ENCODE data around the gene COL18A1. TPM values are rescaled to one million over a fixed set of nuclear protein-coding genes. Genes with fewer than 3 reads are reported as not detected.

The COL18A1 gene
- total and polyA plus RNA-seq, 9 of the 15 experiments (the other 6 are each of a cell fraction or from before 2014, with no cell fraction given): 0.14 to 16.4 (median 2.0) TPM

- TF ChIP-seq RFX5 (IDR thresholded peaks at IDR 0.05; ENCODE audit: low read depth, low read length): no peak
- no peak for TF ChIP-seq USF1 (CRISPR knock-in tag; IDR thresholded peaks at IDR 0.05)
- no peak for TF ChIP-seq MECOM (CRISPR knock-in tag; IDR thresholded peaks at IDR 0.05)
- no peak for TF ChIP-seq BHLHE40 (IDR thresholded peaks at IDR 0.05; ENCODE audit: low read length)
- no peak for TF ChIP-seq GTF2E2 (tag; IDR thresholded peaks at IDR 0.05)
- 0 out of 2 replicates have a peak, but pooled peaks have one; percentile 18 for TF ChIP-seq POLR2G (IDR thresholded peaks at IDR 0.05; ENCODE audit: low read depth, low read length)
- no peak for TF ChIP-seq KLF16 (IDR thresholded peaks at IDR 0.05)
- TF ChIP-seq ATF7 (IDR thresholded peaks at IDR 0.05): no peak
- peak; percentile 18 for TF ChIP-seq TFE3 (CRISPR knock-in tag; IDR thresholded peaks at IDR 0.05)
- TF ChIP-seq LARP7 (IDR thresholded peaks at IDR 0.05): 0 out of 2 replicates have a peak, but pooled peaks have one; percentile 70
- TF ChIP-seq, protein P1, sequence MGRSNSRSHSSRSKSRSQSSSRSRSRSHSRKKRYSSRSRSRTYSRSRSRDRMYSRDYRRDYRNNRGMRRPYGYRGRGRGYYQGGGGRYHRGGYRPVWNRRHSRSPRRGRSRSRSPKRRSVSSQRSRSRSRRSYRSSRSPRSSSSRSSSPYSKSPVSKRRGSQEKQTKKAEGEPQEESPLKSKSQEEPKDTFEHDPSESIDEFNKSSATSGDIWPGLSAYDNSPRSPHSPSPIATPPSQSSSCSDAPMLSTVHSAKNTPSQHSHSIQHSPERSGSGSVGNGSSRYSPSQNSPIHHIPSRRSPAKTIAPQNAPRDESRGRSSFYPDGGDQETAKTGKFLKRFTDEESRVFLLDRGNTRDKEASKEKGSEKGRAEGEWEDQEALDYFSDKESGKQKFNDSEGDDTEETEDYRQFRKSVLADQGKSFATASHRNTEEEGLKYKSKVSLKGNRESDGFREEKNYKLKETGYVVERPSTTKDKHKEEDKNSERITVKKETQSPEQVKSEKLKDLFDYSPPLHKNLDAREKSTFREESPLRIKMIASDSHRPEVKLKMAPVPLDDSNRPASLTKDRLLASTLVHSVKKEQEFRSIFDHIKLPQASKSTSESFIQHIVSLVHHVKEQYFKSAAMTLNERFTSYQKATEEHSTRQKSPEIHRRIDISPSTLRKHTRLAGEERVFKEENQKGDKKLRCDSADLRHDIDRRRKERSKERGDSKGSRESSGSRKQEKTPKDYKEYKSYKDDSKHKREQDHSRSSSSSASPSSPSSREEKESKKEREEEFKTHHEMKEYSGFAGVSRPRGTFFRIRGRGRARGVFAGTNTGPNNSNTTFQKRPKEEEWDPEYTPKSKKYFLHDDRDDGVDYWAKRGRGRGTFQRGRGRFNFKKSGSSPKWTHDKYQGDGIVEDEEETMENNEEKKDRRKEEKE (IDR thresholded peaks at IDR 0.05; ENCODE audit: borderline replicate concordance in 1 of 2, control insufficient read depth in 1 of 2, low read depth in 2 of 2, low read length in 1 of 2): peak in 1 of 2 experiments; percentile 71; a peak in 1 of 4 replicates
- TF ChIP-seq TAF1 (IDR thresholded peaks at IDR 0.05; ENCODE audit: control insufficient read depth, extremely low read depth, insufficient read depth, low read length, severe bottlenecking): no peak
- peak; percentile 87 for TF ChIP-seq ELF4 (CRISPR knock-in tag; IDR thresholded peaks at IDR 0.05)
- TF ChIP-seq CAMTA2 (CRISPR knock-in tag; conservative IDR thresholded peaks at IDR 0.05): no peak
- no peak for TF ChIP-seq NFRKB (IDR thresholded peaks at IDR 0.05; ENCODE audit: low read depth)
- TF ChIP-seq NKRF (IDR thresholded peaks at IDR 0.05; ENCODE audit: borderline replicate concordance): peak; percentile 51; the same call in 1 of the 2 replicates
- no peak for TF ChIP-seq ZNF212 (CRISPR knock-in tag; IDR thresholded peaks at IDR 0.05)
- TF ChIP-seq ZNF584 (CRISPR knock-in tag; IDR thresholded peaks at IDR 0.05; ENCODE audit: low read depth): no peak
These were observed 69.5 kb downstream of the COL18A1 start (continued) for GRCh38 chr21:45474323-45474950.
